OCI-LY1 (cell line): ENCODE data around the gene RPGRIP1L.

Experiments
- CTCF ChIP-seq: fragments of 200-600 bp; sonication (generic), shearing (Covaris generic); IDR thresholded peaks from 2 replicates; pipeline ENCODE4 v1.5.1; 2017; ENCODE audit warnings: mild to moderate bottlenecking, antibody characterized with exemption, low read length, moderate library complexity, mixed read lengths
- EZH2 ChIP-seq: fragments of 200-600 bp; sonication (generic), shearing (Covaris generic); IDR thresholded peaks from 2 replicates; pipeline ENCODE4 v1.8.0; 2017; ENCODE audit warnings: borderline replicate concordance, mixed run types, mild to moderate bottlenecking, antibody characterized with exemption, low read length, moderate library complexity, mixed read lengths

- TF ChIP-seq CTCF (no peak), EZH2 (no peak)
Measured at GRCh38 chr16:53561101-53561888, 142.4 kb downstream of the RPGRIP1L start.
